Epidermal melanocyte (primary cell): ENCODE results near the gene BCCIP.

Experiments used
- DNase-seq: peaks from one replicate; pipeline ENCODE4 v3.0.0; 2011; ENCODE audit warnings: low spot score; ENCODE audit not compliant: insufficient read length

BCCIP gene

DNA sequence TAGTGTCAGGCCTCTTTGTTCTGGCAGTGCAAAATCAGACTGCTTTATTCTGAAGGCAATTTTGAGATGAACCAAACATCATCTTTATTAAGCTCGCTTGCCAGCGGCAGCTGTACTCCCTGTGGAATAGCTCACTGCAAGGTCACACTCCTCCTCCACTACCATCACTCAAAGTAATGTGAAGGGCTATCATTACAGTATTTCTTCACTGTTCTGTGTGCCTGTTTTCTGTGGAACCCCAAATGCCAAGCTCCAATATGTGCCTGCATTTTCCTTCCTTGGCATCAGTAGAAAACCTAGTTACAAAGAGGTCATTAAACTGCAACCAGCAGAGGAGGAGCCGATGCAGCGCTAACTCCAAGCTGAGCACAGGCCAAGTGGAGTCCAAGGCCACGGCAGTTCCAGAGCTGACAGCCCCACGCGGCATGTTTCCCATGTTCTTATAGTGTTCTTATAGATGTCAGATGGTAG, 21.4 kb downstream of the BCCIP start:
- DNase-seq = no peak

GRCh38 chr10:125845617-125846016, 22.3 kb downstream of the BCCIP start:
- no peak for DNase-seq

GRCh38 chr10:125846894-125847293, 23.5 kb downstream of the BCCIP start:
- DNase-seq = no peak

DNA sequence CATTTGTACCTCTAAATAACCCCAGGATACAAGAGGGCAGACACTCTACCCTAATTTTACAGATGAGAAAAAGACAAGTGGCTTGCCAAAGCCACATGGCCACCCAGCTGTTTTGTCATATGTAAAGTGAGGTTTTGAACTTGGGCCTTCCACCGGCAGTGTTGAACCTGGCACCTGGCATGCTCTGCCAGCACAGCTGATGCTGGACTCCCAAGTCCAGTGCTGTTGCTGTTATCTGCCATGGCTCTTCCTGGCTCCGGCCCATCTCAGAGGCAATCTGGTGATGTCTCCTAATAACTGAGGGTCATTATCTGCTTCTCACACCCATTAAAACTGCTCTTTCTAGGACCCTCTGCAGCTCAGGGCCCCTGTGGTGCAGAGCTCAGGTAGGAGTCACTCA, 25.0 kb downstream of the BCCIP start:
- DNase-seq = no peak

- DNase-seq = no peak
These were observed 25.5 kb downstream of the BCCIP start for GRCh38 chr10:125848857-125849256.

- DNase-seq = no peak
These were observed 26.1 kb downstream of the BCCIP start for GRCh38 chr10:125849448-125849847.

DNA sequence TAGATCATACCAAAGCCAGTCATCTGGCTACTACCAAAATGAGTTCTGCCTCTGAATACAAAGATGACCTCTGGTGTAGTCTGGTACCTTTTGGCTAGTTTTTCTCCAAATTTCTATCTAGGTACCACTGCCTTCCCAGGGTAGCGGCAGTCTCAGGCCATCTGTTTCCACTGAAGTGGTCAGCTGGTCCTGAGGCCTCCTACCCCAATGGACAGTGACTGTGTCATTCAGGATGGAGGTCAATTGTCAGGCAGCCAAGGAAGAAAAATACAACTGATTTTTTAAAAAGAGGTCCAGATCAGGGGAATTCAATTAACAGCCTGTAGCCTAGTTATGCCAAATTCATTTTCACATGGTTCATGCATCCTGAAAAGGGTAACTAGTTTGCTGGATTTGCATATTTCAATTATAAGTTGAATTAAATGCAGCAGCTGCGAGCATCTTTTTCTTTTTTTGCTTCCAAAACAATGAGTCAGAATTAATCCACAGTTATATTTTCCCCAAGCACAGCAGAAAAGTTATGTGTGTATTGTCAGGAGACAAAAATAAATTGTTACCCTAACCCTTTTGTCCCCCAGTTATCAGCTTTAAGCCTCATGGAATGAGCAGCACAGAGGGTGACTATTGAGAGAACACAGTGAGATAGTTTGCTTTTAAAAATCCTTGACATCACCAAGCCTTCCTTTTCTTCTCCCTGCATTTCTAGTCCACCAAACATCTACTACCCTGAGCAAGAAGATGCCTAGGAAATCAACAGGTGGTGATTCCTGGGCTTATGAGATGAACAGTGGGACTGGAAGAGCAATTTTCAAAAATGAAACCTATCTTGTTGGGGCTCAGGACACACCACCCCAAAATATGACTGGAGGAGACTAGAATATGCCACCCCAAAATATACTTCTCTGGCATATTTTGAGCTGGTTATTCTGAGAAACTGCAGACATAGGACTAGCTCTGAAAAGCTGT, 27.7 kb downstream of the BCCIP start:
- DNase-seq = no peak

GRCh38 chr10:125852487-125852886, 29.1 kb downstream of the BCCIP start:
- DNase-seq = no peak

- no peak for DNase-seq
These were observed 33.9 kb downstream of the BCCIP start for GRCh38 chr10:125857185-125857760.

DNA sequence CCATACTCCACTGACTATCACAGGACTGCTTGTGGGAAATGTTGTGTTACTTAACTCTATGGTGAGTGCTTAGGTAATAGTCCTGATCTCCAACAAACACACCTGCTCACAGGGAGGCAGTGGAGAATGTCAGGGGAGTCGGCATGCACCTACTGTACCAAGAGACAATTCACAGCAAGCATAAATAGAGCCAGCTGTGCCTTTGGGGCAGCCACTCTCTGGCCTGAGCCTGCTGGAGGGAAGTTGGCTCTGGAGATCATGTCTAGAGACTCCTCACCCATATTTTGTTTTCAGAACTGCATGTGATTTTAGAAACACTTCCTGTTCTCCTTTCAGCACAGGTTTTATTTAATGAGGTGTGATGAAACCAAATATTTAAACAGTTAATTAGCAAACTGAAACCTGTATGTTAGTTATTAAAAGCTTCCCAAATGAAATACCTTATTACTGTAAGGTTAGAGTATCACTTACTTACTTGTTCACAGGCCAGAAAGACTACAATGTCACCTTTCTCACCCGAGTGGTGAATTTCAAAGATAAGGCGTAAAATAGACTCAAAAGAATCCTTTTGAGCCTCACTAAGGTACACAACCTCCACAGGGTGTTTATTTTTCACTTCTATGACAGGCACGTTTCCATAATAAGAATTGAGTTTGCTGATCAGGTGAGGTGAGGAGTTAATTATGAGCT, 35.9 kb downstream of the BCCIP start:
- DNase-seq = no peak

- no peak for DNase-seq
These were observed 41.8 kb downstream of the BCCIP start for GRCh38 chr10:125865120-125865519.

DNA sequence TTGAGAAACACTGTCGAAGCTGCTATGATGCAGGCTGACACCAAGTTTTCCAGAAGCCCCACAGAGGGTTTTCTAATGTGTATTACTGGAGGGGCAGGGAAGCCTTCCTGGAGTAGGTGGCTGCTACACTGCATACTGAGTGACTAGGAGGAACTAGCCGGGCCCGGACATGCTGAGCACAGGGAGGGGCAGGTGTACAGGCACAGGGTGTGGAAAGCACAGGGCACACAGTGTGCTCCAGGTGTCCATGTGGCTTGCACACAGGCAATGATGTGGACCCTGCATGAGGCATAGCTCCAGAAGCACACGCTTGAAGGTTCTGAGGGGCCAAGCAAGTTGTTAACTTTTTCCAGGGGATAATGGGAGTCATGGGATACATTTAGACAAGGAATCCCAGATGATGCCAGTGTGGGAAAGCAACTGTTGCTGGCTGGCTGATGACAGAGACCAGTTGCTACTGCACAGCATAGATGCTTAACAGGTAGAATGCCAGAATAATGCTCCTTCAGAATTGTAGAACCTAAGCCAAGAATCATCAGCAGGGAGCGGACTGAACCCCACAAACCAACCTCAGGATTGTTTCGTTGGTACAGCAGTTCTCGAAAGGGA, 43.2 kb downstream of the BCCIP start:
- no peak for DNase-seq

GRCh38 chr10:125868372-125868975, 45.1 kb downstream of the BCCIP start:
- DNase-seq = no peak

GRCh38 chr10:125871338-125871737, 48.0 kb downstream of the BCCIP start:
- DNase-seq = no peak

GRCh38 chr10:125878957-125879835, 55.9 kb downstream of the BCCIP start:
- no peak for DNase-seq

DNA sequence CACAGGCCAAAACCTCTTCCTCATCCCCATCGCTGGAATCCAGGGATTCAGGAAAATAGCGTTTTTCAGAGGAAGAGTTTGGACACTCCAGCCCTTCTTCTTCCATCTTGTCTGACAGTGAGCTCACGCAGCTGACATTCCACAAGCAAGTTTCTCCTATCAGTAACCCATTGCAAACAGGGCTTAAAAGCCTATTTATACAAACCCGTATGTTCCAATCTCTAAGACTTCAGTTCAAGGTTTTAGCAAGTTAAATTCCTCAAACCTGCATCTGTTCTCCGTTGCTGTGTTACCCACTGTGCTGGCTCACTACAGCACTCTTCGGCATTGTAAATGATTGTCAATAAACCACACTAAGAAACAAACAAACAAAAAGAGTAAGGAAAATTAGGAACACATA, 57.4 kb downstream of the BCCIP start:
- no peak for DNase-seq

- DNase-seq = no peak
These were observed 57.8 kb downstream of the BCCIP start, which contains the start of gene DHX32 for GRCh38 chr10:125881192-125881591. TSS of gene DHX32 (minus strand) at chr10:125881292. CDS start at chr10:125880824, 468 bp downstream.

GRCh38 chr10:125882596-125882995, 59.2 kb downstream of the BCCIP start:
- DNase-seq = no peak

DNA sequence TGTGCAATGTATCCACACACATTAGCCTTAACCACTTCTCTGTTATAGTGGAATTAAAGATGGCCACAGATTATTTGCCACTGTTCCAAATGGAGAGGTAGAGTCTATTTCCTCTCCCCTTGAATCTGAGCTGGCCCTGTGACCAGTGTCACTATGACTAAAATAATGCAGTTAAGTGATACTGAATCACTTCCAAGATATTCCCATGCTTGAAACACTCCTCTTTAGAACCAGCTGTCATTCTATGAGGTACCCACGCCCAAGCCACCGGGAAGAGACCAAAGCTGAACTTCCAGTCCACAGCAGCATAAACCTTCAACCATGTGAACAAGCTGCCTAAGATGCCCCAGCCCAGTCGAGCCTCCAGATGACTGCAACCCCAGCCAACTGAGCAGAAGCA, 59.9 kb downstream of the BCCIP start:
- no peak for DNase-seq
